ENCODE results near the gene HSPB9.
"Not testable (repeated sequence)": the region's sequence is repeated elsewhere in the genome, so short reads cannot be mapped to it uniquely, and the experiment has no call there.

The HSPB9 gene

DNA sequence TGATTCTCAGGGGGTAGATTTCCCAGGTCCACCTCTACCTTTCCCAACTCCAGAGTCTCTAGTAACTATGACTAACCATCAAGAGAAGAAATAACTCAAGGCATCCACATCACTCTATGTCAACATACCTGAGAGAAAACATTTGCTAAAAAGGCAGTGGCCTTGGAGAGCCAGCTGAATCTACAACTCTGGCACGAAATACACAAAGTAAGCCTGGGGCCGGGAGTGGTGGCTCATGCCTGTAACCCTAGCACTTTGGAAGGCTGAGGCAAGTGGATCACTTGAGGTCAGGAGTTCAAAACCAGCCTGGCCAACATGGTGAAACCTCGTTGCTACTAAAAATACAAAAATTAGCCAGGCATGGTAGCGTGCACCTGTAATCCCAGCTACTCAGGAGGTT lies 20.5 kb downstream of the HSPB9 start:
- not testable (repeated sequence) for DNase-seq (ENCODE audit: low spot score); FAIRE-seq

GRCh38 chr17:42146911-42147607 lies 24.5 kb downstream of the HSPB9 start:
- FAIRE-seq (no peak), DNase-seq (ENCODE audit: low spot score) (no peak)

GRCh38 chr17:42153919-42154742 lies 31.5 kb downstream of the HSPB9 start:
- DNase-seq (ENCODE audit: low spot score) = peak; percentile 5
- no peak for FAIRE-seq

DNA sequence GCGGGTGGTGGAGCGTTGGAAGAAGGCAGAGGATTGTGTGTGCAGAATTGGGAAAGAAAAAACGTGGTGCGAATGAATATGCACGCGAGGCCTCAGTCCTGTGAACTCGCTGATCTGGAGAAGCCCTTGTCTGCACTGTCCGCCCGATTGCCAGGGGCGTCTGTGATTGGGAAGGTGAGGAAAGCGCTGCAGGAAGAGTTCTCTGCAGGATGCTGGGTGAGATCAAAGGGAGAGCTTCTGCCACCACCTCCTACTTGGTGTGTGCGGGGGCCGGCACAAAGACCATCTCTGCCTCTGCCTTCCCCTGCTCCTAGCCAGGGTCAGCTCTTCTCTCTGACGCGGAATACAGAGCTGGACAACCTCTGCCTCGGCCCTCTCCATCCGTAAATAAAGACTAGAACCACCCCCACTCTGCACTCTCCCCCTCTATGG lies 33.0 kb downstream of the HSPB9 start:
- DNase-seq (ENCODE audit: low spot score) (no peak), FAIRE-seq (no peak)

DNA sequence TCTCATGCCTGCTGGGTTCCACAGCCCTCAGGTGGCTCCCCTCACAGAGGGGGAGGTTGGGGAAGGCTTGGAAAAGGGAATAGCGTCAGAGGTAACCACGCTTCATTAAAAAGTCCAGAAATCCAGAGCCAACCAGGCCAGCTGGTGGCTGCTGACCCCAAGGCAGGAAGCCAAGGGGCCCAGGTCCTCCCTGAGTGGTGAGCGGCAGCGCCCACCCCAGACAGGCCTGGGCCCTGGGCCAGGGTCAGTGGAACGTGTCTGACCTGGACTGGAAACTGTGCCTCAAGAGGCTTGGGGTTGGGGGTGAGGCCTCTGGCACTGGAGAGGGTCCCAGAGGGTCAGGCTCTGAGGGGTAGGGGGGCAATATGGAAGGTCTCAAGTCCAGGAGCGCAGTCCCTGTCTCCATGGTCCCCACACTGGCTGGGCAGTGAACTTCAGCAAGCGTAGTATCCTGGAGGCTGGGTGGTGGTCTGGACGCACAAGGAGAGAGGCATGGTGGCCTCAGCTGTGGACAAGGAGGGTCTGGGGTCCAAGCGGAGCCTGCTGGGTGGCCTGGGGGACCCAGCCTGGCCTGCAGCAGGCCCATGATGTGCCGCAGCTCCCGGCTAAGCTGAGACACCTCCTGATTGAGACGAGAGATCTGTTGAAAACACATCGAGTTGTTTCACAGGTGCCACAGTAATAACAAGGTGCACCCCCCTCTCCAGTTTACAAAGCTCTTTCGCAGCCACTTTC lies 37.4 kb downstream of the HSPB9 start:
- no peak for DNase-seq (ENCODE audit: low spot score)
- FAIRE-seq = no peak

- no peak for DNase-seq (ENCODE audit: low spot score)
- FAIRE-seq = no peak
Measured at GRCh38 chr17:42160531-42160910, 37.9 kb downstream of the HSPB9 start.

DNA sequence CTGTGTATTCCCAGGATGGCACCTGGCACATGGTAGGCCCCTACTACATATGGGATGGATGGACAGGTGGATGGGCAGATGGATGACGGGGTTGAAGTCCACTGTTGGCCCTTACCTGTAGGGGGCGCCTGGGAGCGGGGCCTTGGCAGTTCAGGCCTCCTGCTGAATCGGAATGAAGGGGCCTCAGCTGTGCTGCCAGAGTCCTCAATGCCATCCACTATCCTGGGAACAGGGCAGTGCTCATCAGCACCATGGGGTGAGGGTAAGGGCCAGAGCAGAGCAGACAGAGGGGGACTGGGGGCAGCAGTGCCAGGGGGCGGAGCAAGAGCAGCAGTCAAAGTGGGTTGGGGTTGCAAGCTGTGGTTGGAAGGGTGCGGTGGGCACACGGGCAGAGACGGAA lies 40.5 kb downstream of the HSPB9 start:
- no peak for FAIRE-seq
- DNase-seq (ENCODE audit: low spot score) = no peak

GRCh38 chr17:42163696-42164407 lies 41.2 kb downstream of the HSPB9 start:
- DNase-seq (ENCODE audit: low spot score) (no peak), FAIRE-seq (no peak)

GRCh38 chr17:42165751-42166150 lies 43.1 kb downstream of the HSPB9 start:
- FAIRE-seq = no peak
- DNase-seq (ENCODE audit: low spot score) = no peak

DNA sequence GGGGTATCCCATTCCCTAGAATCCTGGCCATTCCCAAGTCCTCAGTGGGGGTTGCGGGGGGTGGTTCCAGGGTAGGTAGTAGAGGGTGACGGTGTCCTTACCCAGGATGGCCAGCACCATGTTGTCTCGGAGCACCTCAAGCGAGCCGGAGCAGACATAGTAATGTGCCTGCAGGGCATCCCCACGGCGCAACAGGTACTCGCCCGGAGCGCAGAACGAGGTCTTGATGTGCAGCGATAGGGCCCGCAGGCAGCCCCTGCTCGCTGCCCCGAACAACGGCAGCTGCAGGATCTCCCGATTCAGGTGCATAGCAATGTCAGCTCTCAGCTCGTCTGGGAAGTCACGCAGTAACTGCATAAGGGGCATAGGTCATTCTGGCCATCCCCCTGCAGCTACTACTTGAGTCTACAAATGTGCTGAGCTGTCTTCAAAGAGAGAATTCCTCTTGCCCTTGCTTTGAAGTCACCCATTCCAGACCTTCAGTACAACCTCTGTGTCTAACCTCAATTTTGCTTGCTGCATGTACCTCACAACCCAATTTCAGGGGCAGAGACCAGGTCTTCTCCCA lies 43.7 kb downstream of the HSPB9 start:
- no peak for FAIRE-seq
- no peak for DNase-seq (ENCODE audit: low spot score)

- FAIRE-seq = no peak
- no peak for DNase-seq (ENCODE audit: low spot score)
Measured at GRCh38 chr17:42167807-42168206, 45.2 kb downstream of the HSPB9 start.

- no peak for FAIRE-seq
Measured at GRCh38 chr17:42169351-42169750, 46.7 kb downstream of the HSPB9 start.

DNA sequence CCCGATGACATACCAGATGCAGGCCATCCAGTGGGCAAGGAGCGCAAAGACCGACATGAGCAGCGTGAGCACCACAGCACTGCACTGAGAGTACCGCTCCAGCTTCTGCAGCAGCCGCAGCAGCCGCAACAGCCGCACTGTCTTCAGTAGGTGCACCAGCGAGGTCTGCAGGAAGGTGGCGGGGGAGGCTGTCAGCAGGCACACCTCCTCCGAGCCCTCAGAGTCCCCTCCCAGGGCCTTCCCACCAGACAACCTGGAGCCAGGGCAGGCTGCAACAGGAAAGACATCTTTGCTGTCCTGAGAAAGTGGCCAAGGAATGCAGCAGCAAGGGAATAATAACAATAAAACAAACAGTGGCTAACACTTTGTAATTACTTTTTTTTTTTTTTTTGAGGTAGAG lies 49.2 kb downstream of the HSPB9 start:
- FAIRE-seq (no peak), DNase-seq (ENCODE audit: low spot score) (no peak)

More at GRCh38 chr17:42169351-42169750, 46.7 kb downstream of the HSPB9 start:
- no peak for DNase-seq (ENCODE audit: low spot score)

Data from RCC 7860 (cell line).